GM21390 (cell line): ENCODE results near the gene CLDN3.

Experiments
- ATAC-seq: cut with Tn5 transposase; IDR thresholded peaks from one replicate; pipeline ENCODE4 v1.9.1; 2021; ENCODE audit not compliant: unreplicated experiment

CLDN3 gene

GRCh38 chr7:73773700-73774517 lies 3.8 kb upstream of the CLDN3 start:
- ATAC-seq = no peak

DNA sequence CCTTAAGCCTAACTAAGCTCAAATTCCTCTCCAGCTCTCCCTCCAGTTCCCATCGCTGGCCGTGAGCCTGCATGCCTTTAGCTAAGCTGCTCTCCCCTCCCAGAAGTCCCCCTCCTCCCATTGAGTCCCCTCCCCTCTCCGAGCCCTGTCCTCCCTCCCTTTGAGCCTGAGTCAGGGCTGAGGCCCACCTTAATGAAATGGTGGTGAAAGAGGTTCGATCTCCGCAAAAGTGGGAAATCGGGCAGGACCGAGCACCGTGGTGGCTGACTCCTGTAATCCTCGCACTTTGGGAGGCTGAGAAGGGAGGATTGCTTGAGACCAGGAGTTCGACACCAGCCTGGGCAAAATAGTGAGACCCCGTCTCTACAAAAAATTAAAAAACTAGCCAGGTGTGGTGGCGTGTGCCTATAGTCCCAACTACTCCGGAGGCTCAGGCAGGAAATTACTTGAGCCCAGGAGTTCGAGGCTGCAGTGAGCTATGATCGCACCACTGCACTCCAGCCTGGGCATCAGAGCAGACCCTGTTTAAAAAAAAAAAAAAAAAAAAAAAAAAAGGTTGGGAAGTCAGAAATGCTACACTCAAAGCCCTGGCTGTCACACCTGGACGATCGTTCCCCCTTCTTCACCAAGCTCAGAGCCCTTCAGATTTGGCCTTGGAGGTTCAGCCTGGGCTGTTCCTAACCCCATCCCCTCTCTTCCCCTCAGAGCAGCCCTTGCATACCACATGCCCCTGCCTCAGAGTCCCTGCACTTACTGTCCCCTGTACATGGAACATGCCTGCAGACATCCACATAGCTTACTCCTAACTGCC lies 995 bp upstream of the CLDN3 start:
- no peak for ATAC-seq

- ATAC-seq = no peak
Observed at GRCh38 chr7:73769481-73770001, 529 bp downstream of the CLDN3 start.

GRCh38 chr7:73768641-73769480 lies 1.2 kb downstream of the CLDN3 start:
- ATAC-seq = no peak

DNA sequence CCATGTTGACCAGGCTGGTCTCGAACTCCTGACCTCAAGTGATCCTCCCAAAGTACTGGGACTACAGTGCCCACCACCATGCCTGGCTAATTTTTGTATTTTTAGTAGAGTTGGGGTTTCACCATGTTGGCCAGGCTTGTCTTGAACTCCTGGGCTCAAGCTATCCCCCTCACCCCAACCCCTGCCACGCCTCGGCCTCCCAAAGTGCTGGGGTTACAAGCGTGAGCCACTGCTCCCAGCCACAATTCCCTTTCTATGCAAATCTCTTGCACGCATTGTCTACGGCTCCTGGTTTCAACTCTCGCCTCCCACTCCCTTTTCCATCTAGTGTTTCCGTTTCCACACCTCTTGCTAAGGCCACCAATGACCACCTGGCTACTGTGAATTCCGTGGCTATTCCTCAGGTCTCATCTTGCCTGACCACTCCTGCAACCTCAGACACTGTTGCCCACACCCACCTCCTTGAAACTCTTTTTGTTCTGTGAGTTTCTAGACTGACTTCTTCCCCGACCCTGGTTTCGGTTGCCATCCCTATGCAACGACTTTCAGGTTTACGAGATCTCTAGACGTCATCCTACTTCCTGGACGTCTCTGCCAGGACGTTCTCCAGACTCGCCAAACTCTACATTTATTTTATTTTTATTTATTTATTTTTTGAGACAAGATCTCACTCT lies 3.4 kb downstream of the CLDN3 start:
- no peak for ATAC-seq

GRCh38 chr7:73762659-73762999 lies 7.4 kb downstream of the CLDN3 start:
- ATAC-seq = no peak

DNA sequence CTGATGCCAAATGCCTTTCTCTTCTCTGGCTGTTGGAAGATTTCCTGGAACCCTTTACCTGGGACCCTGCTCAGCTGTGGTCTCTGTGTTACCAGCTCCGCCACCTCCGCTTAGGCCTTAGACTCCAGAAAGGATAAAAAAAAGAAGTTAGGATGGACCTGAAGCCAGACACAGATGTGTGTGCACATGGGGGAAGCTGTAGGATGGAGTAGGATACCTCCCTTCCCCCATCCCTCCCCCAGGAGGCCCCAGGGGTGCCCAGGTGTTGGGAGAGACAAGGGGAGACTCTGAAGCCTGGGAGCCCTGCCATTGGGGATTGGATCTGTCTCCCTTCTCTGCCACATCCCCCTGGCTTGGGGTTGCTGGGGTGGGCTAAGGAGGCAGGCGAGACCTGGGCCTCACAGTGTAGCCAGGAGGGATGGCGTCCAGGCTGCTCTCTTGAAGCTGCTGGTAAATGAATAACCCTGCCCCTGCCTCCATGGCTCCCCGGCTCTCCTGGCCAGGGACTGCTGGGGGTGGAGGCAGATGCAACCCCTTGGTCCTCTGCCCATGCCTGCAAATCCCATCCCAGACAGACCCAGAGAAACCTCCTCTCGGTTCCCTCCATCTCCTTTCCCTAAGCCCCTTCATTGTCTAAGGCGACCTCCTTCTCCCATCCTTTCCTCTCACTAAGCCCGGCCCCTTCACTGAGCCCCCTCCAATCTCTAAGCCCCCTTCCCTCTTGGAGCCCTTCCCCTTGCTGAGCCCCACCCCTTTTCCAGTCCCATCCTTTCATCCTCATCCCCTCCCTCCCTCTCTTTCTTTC lies 8.0 kb downstream of the CLDN3 start:
- ATAC-seq = no peak

DNA sequence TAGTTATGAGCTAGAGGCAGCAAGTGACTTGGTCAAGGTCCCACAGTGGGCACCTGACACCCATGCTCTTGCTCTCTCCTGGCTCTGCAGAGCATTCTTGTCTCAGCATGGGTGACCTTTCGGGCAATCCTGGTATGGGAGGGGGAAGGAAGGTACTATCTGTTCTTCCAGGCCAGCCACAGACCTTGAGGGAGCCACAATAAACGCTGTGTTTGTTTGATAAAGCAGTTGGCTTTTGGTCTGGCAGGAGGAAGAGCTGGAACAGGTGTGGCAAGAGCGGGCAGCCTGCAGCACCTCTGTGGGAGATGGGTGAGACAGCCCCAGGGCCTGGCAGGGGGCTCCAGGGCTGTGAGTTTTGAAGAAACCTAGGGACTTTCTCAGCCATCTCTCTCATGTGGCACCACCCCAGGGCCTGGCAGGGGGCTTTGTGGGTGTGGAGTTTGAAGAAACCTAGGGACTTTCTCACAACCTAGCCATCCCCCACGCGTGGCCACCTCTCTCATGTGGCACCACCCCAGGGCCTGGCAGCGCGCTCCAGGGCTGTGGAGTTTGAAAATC lies 11.4 kb downstream of the CLDN3 start:
- ATAC-seq = no peak

- ATAC-seq = no peak
Observed at GRCh38 chr7:73749931-73750776, 19.9 kb downstream of the CLDN3 start.

DNA sequence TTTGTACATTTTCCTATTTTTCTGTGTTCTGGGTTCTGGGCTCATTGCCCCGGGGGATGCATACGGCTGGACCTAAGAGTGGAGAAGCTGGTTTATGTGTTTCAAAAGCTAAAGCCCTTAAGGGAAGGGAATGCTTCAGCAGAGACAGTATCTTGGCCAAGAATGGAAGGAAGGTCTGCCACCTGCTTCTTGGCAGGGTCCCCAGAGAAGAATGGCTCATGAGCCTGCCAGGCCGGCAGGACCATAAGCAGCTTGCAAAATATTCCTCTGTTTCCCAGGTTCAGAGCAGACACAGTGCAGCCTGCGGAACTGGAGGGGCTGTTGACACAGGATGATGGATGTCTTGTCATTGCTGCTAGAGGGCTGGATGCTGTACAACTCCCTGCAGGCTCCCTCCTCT lies 23.7 kb downstream of the CLDN3 start:
- ATAC-seq = no peak

GRCh38 chr7:73742753-73743641 lies 27.1 kb downstream of the CLDN3 start:
- no peak for ATAC-seq

DNA sequence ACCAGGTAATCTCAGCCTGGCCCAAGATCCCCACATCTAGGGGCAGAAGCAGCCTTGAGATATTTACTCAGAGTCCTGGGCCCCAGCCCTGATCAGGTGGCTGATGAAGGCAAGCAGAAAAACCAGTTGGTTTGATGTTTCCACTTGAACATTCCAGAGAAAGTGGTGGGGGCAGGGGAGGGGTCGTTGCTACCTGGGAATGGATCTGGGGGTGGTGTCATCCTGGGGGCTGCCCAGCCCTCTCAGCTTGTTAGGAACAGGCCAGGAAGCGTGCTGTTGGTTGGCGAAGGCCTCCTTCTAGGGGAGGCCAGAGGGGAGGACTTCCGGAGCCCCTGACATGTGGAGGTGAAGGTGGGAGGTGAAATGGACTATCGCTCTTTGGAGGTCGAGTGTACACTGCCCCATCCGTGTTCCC lies 27.7 kb downstream of the CLDN3 start:
- ATAC-seq = no peak

DNA sequence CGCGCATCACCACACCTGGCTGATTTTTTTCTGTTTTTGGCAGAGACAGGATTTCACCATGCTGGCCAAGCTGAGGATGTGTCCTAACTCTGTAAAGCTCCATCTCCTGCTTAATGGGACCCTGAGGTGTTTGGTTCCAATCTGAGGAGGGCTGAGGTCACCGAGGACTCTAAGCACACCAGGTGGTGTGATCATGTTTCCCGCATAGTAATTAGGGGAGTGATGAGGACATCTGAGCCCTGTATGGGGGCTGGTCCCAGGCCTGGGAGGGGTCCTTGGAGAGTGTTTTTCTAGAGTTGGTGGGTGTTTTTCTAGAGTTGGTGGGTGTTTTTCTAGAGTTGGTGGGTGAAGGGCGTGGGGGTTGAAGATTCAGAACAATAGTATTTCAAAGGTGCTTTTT lies 28.5 kb downstream of the CLDN3 start:
- ATAC-seq = no peak

DNA sequence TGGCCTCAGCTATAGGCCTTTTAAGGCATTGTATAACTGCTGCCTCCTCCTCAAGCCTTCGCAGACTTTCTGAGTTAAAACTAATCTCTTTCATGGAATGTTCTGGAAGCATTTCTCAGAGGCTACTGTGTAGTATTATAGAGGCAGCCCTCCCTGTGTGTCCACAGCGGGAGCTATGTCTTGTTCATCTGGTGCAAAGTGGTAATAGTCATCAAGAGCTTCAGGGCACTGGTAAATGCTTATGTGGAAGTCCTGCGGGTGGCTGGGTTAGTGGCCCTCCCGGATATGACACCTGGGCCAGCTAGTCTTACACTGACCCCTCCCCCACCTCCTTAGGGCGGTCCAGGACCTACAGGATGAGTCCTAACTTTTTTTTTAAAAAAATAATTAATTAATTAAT lies 29.3 kb downstream of the CLDN3 start:
- ATAC-seq = no peak

DNA sequence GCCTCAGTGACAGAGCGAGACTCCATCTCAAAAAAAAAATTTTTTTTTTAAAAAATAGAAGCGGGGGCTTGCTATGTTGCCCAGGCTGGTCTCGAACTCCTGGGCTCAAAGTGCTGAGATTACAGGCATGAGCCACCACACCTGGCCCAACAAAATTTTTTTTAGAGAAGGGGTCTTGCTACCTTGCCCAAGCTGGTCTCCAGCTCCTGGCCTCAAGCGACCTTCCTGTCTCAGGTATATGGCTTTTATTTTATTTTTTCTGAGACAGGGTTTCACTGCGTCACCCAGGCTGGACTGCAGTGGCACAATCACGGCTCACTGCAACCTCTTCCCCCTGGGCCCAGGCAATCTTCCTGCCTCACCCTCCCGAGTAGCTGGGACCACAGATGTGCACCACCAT lies 29.9 kb downstream of the CLDN3 start:
- ATAC-seq = no peak

- no peak for ATAC-seq
Observed at GRCh38 chr7:73739387-73739767, 30.7 kb downstream of the CLDN3 start.

GRCh38 chr7:73738612-73739386 lies 31.3 kb downstream of the CLDN3 start, which contains the start of gene ABHD11:
ABHD11 (minus strand) TSS chr7:73738802; CDS start chr7:73738770, 32 bp downstream.
- peak; percentile 87 for ATAC-seq
